DND-41 (cell line): ENCODE measurements around the gene TMCC2.

Experiments used
- ATAC-seq: fragments of 200-7000 bp; cut with Tn5 transposase; 3 replicates; pipeline ENCODE4 v1.9.1; 2021; ENCODE audit warnings: low read depth; ENCODE audit not compliant: insufficient read depth
- DNase-seq: peaks from one replicate; pipeline ENCODE4 v3.0.0-alpha.2; 2020
- H2AFZ ChIP-seq: 2 replicates; pipeline ENCODE4 v1.6.0; 2012; ENCODE audit warnings: low read depth, low read length
- H3K27ac ChIP-seq: 2 replicates; pipeline ENCODE4 v1.5.1; 2012; ENCODE audit warnings: low read length, inconsistent platforms
- H3K27me3 ChIP-seq: fragments of 200-600 bp; sonication (generic); 2 replicates; pipeline ENCODE4 v1.6.0; 2012; ENCODE audit warnings: low read length, mild to moderate bottlenecking, inconsistent platforms; ENCODE audit not compliant: insufficient read depth, poor library complexity
- H3K36me3 ChIP-seq: 2 replicates; pipeline ENCODE4 v1.5.1; 2012; ENCODE audit warnings: low read length, inconsistent platforms; ENCODE audit not compliant: insufficient read depth
- H3K4me1 ChIP-seq: 2 replicates; pipeline ENCODE4 v1.5.1; 2012; ENCODE audit warnings: mild to moderate bottlenecking, low read length; ENCODE audit not compliant: insufficient read depth
- H3K4me2 ChIP-seq: 2 replicates; pipeline ENCODE4 v1.6.0; 2012; ENCODE audit warnings: mild to moderate bottlenecking, moderate library complexity, low read length, inconsistent platforms; ENCODE audit not compliant: insufficient read depth
- H3K4me3 ChIP-seq, 2 experiments: fragments of 200-600 bp in 1 of 2; shearing (Covaris generic) in 1 of 2; 2 replicates each; pipeline ENCODE4 v1.5.1; 2012 to 2016; ENCODE audit warnings: inconsistent platforms in 2 of 2, low read length in 2 of 2, mild to moderate bottlenecking in 2 of 2, low read depth in 1 of 2, moderate library complexity in 1 of 2
- H3K79me2 ChIP-seq: 2 replicates; pipeline ENCODE4 v1.6.0; 2012; ENCODE audit warnings: low read length, inconsistent platforms; ENCODE audit not compliant: insufficient read depth
- H3K9ac ChIP-seq: 2 replicates; pipeline ENCODE4 v1.6.0; 2012; ENCODE audit warnings: low read depth, mild to moderate bottlenecking, inconsistent platforms, low read length, moderate library complexity
- H3K9me3 ChIP-seq: 2 replicates; pipeline ENCODE4 v1.5.1; 2012; ENCODE audit warnings: low read length, moderate library complexity, mild to moderate bottlenecking, inconsistent platforms; ENCODE audit not compliant: insufficient read depth, severe bottlenecking
- H4K20me1 ChIP-seq: 2 replicates; pipeline ENCODE4 v1.6.0; 2012; ENCODE audit warnings: low read length; ENCODE audit not compliant: insufficient read depth
- CTCF ChIP-seq: IDR thresholded peaks from 2 replicates; pipeline ENCODE4 v1.5.1; 2012; ENCODE audit warnings: borderline replicate concordance, low read length, moderate library complexity, mild to moderate bottlenecking; ENCODE audit not compliant: poor library complexity, severe bottlenecking; ENCODE audit errors: extremely low read depth
- EZH2 ChIP-seq: IDR thresholded peaks from 3 replicates; pipeline ENCODE4 v1.6.1; 2012; ENCODE audit warnings: borderline replicate concordance, low read depth, mild to moderate bottlenecking, moderate library complexity, low read length, inconsistent platforms; ENCODE audit not compliant: severe bottlenecking

The TMCC2 gene

DNA sequence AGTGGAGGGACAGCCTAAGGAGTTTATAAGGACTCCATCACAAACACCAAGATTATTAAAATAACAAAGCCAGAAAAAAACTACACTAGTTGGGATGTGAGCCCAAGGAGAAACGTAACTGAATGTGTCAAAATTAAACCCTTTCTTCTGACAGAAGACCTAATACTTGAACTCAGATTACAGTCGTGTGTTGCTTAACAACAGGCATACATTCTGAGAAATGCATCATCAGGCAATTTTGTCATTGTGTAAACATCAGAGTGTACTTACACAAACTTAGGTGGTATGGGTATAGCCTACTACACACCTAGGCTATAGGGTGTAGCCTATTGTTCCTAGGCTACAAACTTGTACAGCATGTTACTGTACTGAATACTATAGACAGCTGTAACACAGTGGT, 39.6 kb upstream of the TMCC2 start:
- DNase-seq (no peak), ATAC-seq (no peak)
- Histone ChIP-seq H3K79me2 (no peaks in the 10 kb centered on the region), H3K36me3 (peaks cover 4% of the 10 kb centered on the region; the same call in 1 of the 2 replicates), H3K4me2 (no peak overlapping the region), H3K27me3 (no peaks in the 10 kb centered on the region), H3K4me1 (peaks cover 8% of the 10 kb centered on the region), H3K9me3 (no peaks in the 10 kb centered on the region), H2AFZ (no peak overlapping the region), H3K4me3 (no peak overlapping the region), H4K20me1 (peaks cover 6% of the 10 kb centered on the region), H3K9ac (no peak overlapping the region), H3K27ac (no peak overlapping the region)
- TF ChIP-seq EZH2 (no peak), CTCF (no peak)

DNA sequence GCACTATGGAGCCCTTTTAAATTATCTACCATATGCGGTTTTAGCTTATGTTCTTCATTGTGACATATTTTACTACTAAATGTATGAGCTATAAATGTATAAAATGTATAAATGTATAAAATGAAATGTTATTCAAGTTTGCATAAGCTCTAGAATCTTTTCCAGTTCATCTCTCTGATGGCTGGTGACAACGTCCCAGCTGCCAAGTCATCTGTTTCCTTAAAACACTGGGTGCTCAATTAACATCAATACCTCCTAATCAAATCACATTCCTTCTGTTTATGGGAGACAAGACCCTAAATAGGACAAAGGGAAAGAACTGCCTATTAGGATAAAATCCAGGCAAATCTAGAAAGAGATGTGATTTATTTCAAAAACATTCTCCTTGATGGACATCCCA, 39.1 kb upstream of the TMCC2 start:
- ATAC-seq (no peak), DNase-seq (no peak)
- Histone ChIP-seq H3K4me3 (no peak overlapping the region), H4K20me1 (peaks cover 6% of the 10 kb centered on the region), H3K79me2 (no peaks in the 10 kb centered on the region), H3K9me3 (no peaks in the 10 kb centered on the region), H3K27me3 (no peaks in the 10 kb centered on the region), H3K4me1 (peaks cover 5% of the 10 kb centered on the region), H3K27ac (no peak overlapping the region), H3K9ac (no peak overlapping the region), H3K4me2 (no peak overlapping the region), H2AFZ (no peak overlapping the region), H3K36me3 (peaks cover 4% of the 10 kb centered on the region; the same call in 1 of the 2 replicates)
- TF ChIP-seq EZH2: no peak
- no peak for TF ChIP-seq CTCF

- Histone ChIP-seq H3K4me3 (no peak overlapping the region), H3K4me1 (no peaks in the 10 kb centered on the region; the same call in 1 of the 2 replicates), H2AFZ (no peak overlapping the region), H3K27me3 (no peaks in the 10 kb centered on the region), H4K20me1 (peaks cover 6% of the 10 kb centered on the region), H3K27ac (no peak overlapping the region), H3K4me2 (no peak overlapping the region), H3K9ac (no peak overlapping the region), H3K79me2 (no peaks in the 10 kb centered on the region), H3K36me3 (peaks cover 4% of the 10 kb centered on the region; the same call in 1 of the 2 replicates), H3K9me3 (peaks cover 2% of the 10 kb centered on the region)
- DNase-seq: no peak
- ATAC-seq: no peak
- TF ChIP-seq EZH2 (no peak), CTCF (no peak)
Observed at GRCh38 chr1:205189131-205189530, 38.6 kb upstream of the TMCC2 start.
